ENCODE measurements around the gene ARID1A.

ARID1A gene

DNA sequence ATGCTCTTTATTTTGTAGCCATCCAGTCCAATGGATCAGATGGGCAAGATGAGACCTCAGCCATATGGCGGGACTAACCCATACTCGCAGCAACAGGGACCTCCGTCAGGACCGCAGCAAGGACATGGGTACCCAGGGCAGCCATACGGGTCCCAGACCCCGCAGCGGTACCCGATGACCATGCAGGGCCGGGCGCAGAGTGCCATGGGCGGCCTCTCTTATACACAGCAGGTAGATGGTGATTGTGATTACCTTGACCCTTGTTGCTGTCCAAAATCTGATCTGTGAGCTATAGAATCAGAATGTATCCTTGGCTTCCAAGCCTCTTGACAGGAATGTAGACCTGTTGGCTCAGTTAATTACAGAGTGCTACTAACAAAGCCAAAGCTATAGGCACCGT lies 33.8 kb downstream of the ARID1A start:
- DNase-seq: no peak

DNA sequence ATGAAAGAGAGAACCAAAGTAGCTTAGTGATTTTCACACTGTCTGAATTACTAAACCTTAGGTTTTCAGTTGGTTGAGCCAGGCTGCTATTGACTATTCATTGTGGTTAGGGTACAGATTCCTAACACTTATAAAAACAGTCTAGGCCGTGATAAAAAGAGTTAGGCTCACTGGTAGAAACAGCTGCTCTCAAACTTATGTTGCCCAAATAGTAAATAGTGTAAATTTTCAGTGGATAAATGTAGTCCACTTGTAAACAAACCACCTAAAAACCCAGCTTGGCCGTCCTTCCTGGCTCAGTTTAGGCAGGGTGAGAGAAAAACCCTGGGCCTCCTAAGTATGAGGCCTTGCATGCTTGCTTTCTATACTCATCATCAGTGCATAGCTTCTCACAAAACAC lies 34.9 kb downstream of the ARID1A start:
- DNase-seq: no peak

DNA sequence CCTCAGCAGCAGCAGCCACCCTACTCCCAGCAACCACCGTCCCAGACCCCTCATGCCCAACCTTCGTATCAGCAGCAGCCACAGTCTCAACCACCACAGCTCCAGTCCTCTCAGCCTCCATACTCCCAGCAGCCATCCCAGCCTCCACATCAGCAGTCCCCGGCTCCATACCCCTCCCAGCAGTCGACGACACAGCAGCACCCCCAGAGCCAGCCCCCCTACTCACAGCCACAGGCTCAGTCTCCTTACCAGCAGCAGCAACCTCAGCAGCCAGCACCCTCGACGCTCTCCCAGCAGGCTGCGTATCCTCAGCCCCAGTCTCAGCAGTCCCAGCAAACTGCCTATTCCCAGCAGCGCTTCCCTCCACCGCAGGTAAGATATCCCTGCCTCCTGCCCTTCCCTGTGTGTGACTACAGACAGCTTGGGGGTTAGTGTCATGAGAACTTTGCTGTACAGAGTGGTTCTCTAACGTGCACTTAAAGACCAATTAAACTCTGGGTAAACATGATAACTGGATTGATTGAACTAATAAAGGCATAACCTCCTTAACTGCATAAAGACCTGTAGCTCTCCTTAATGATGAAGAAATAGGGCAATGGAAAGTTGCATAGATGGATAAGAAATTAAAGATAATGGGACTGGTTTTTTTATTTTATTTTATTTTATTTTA lies 35.6 kb downstream of the ARID1A start:
- DNase-seq: no peak

DNA sequence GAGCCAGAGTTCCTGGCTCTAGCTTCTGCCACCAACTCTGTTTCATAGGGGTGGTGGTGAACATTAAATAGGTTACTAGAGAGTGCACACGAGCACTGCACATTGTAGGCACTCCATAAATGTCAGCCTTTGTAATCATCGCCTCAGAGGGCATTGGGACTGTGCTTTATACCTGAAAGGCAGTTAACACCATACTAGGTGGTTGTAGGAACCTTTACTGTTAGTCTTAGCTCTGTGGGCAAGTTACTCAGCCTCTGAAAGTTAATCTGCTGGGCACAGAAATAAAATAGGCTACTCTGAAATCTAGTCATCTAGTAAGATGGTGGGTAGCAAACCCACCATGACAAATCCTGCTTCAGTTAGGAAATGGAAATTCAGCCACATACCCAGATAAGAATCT lies 37.6 kb downstream of the ARID1A start:
- DNase-seq: no peak

DNA sequence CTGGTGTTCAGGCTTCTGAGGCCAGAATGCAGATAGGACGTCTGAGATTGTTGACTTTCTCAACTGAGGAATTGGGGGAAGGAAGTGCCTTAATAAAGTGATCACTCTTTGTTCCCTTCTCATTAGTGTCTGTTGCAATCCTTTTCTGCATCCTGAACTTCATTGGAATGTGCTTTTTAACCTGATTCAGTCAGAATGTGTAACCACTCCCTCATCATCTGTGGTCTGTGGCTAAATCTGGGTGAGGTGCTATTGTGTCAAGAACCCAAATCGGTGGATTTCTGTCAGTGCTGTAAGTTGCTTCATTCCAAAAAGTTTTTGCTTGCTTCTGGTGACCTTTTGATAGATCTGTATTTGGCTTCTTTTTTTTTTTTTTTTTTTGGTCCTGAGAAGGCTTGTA lies 38.2 kb downstream of the ARID1A start:
- DNase-seq: no peak

DNA sequence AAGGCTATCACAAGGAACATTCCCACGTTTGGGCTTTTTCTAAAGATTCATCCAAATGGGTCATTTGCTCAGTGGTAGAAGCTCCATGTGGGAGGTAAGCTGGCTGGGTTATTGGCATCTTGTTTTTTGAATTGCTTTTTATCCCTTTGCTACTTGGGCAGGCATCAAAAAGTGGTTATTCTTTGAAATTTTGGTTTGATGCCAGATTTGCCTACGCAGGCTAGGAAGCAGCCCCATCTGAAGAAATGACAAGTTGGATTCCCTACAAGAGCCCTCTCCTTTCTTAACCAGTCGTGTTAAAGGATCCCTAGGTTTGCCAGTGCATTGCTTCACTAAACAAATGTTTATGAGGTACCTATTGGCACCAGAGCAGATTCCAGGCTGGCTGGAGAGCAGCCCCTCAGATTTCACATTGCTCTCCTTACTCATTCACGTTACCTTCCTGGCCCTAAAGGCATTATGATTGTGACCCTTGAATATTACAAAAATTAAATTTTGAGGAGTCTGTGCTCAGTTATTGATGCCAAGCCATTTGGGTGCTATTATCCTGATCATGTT lies 38.8 kb downstream of the ARID1A start:
- no peak for DNase-seq

DNA sequence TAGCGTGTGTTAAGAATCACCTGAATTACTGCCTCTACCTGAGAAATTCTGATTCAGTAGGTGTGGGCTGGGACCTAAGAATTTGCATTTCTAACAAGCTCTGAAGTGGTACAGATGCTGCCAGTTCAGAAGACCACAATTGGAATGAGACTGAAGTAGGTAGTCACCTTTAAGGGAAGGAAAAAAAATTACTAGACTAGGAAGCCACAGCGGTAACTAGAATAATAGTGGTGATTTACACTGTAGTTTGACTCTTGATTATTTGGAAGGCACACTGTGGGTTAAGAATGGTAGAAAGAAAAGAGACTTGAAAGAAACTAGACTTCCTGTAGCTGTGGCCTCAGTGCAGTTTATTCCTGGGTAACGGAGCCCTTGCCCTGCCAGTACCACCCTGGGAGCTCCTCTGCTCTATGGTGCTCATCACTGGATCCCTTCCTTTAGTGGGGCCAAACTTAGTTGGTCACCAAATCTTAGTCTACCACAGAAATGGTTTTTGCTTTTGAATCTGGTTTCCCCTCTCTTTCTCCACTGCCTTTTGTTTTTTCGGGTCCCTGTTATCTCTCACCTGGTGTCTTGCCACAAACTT lies 43.6 kb downstream of the ARID1A start:
- no peak for DNase-seq

DNA sequence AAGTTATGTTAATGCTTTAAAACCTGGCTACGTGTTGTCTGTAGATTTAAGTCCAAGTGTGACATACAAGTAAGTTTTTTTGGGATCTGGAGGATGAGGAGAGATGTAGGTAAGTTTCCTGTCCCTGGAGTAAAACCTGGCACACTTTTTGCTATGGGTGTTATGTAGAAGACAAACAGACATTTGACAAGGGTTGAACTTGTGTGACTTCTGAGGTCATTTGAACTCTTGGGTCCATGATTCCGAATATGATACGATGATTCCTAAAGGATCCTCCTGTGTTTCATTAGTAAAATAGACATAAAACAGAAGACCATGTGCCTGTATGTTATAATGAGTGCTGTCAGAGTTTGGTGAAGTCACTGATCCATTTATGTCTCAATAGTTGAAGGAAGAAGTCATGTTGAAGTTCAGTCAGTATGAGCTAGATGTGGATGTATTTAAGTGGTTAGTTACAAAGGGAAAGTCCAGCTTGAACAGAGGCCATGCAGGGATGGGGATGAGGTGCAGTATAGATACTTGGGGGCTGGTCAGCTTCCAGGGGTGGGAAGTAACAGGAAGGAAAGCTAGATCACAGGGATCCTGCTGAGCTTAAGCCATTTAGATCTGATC lies 44.3 kb downstream of the ARID1A start:
- DNase-seq: no peak

DNA sequence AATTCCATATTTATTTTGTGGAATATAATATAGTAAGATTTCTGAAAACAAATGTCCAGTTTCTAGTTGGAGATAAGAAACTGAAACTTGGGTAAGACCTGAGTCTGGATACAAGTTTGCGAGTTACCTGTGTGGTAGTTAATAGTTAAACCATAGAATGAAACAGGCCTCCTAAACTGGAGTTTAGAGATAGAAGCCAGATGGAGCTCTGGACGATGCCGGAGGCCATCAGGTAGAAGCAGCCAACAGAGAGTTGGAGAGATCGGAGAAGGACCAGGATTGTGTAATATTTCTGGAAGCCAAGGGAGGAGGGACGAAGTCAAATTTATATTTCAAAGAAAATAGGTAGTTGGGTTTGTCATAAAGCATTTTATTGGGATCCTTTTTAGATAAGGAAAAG lies 45.1 kb downstream of the ARID1A start:
- no peak for DNase-seq

DNA sequence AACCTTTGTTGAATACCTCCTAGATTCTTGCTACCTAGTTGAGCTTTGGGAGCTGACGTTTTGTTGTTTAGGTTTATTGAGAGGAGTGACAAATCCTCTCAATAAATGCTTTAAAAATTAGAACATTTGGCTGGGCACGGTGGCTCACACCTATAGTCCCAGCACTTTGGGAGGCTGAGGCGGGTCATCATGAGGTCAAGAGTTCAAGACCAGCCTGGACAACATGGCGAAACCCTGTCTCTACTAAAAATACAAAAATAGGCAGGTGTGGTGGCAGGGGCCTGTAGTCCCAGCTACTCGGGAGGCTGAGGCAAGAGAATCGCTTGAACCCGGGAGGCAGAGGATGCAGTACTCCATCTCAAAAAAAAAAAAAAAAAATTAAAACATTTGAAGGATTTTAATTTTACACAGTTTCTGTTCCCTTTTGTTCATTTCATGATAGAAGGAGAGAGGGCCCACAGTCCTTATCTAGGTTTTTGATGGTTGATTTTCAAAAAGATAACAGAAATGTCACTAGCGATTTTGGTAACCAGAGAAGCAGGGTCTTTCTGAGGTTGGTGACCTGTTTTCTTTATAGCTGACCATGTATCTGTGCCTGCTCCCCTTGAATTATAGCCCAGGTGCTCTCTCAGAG lies 47.7 kb downstream of the ARID1A start:
- no peak for DNase-seq

DNA sequence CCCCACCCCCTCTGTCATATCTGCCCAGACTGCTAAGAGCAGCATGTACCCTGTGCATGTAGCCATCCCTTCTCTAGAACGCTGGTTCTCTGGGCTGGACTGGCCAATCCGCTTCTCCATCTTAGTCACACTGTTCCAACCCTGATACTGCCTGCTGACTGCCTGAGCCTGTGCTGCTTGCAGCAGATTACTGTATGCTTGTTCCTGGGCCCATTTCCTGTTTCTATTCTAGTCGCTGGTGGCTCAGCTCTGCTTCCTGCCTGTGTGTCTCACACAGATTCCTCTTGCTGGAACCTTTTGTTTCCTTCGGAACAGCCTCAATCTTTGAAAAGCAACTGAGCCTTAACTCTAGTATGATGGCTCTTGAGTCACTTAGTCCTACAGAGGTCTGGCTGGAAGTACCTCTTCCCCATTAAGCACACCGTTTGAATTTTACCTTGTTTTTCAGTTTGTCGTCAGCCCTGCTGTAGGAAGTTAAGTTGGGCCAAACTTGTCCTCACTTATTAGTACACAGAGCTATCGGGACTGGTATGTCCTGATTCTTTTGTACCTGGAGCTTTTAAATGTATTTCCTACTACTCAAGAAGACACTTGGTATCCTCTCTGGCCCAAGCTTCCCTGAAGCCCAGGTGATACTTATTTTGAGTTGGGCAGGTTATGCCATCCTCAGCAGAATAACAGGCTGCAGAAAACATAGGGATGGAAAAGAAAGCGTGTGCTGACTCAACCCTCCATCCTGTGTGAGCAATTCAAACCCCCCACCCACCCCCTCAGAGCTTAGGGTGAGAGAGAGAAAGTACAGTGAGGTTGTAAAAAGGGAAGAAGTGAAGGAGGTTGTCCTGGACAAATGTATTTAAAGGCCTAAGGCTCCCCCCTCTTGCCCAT lies 48.5 kb downstream of the ARID1A start:
- peak; percentile 51 for DNase-seq

DNA sequence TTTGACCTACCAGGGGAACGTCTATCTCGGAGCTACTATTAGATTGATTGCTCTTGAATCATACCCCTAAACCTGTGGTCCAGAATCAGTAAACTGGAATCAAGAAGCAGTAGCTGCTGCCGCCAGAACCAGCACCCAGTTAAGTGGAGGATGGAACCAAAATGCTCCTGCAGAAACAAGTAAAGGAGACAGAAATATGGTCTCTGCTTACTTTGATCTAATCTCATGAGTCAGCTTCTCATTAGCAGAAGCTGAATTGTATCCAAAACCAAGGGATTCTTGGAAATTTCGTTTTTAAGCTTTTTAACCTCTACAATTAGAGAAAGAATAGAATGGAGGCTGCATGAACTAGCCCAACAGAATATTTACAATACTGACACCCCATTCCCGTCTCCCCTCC lies 49.4 kb downstream of the ARID1A start:
- DNase-seq: no peak

DNA sequence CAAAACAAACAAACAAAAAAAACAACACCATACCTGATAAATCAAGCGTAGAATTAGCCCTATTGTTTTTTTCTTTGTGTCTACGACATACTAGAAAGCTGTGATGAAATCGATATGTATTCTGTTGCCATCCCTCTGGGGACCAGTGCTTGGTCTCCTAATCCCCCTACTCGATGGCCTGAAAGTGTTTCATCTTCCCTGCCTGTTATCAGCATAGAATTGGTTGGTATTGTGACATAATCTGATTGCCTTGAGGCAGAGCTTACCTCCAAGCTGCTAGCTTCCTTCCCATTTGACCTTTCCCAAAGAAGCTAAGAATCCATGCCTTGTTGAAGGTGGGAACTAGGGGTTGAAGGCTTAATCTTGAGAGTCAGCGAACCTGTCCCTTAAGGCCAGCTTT lies 51.2 kb downstream of the ARID1A start:
- DNase-seq: no peak

DNA sequence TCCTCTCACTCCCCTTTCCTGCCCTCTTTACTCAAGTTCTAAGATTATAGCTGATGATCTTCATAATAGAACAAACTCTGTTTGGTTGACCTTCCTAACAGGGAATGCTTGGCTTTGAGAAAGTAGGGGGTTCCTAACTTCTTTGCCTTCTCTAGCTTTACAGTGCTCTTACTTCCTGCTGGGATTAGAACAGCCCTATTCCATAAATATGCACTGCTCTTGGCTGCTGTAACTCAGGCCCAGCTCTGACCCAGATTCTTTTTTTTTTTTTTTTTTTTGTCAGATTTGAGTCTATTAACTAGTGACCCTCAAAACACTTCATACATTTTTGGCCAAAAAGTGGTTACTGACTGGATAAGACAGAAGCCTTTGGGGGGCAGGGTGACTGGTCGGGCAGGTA lies 52.5 kb downstream of the ARID1A start:
- no peak for DNase-seq

DNA sequence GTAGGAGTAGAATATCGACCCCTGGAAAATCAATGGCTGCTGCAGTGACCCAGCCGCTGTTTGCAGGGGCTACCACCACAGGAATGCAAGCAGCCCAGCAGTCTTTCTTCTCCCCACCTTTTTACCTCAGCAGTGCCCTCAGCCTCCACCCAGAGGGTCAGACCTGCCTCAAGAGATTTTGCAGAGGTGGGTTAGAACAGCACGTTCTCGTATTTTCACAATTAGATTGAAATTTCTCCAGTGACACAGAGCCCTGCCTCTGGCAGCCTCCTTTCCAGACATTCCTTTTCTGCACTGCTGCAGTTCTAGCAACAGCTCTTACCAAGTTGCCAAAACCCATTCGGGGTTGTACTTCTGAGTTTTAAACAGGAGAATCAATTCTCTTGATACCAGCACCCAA lies 53.6 kb downstream of the ARID1A start:
- DNase-seq: no peak

DNA sequence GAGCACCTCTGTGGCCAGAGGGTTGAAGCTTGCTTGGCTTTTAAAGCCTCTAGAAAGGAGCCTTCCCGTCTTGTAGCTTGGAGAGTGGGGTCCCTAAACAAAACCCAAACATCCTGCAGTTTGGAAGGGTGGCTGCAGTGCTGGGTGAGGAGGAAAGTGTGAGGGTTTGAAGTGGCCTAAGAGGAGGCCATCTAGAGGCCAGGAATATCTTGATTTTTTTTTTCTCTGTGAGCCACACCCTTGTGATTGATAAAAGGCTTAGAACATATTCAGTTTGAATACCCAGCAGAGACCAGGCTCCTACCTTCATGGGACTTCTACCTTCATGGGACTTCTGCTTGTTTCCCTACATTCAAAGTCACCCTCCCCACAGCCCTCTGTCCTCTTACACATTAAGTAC lies 54.6 kb downstream of the ARID1A start:
- no peak for DNase-seq

DNA sequence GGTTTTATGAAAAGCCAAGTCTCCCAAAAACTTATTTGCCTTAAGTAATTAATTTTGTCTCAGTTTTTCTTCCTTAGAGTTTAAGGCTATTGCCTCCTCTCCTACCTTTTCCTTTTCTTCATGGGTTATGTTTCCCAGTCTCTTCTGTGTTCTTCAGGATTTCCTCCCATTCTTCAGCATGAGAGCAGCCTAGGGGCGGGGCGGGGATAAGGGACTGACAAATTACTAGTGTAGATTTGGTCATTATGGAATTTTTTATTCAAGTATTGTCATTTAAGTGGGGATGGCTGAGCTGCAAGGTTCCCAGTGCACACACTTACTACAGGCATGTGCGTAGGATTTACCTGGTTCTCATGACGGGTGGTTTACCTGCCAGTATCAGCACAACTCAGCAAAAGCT lies 56.7 kb downstream of the ARID1A start:
- DNase-seq: no peak

DNA sequence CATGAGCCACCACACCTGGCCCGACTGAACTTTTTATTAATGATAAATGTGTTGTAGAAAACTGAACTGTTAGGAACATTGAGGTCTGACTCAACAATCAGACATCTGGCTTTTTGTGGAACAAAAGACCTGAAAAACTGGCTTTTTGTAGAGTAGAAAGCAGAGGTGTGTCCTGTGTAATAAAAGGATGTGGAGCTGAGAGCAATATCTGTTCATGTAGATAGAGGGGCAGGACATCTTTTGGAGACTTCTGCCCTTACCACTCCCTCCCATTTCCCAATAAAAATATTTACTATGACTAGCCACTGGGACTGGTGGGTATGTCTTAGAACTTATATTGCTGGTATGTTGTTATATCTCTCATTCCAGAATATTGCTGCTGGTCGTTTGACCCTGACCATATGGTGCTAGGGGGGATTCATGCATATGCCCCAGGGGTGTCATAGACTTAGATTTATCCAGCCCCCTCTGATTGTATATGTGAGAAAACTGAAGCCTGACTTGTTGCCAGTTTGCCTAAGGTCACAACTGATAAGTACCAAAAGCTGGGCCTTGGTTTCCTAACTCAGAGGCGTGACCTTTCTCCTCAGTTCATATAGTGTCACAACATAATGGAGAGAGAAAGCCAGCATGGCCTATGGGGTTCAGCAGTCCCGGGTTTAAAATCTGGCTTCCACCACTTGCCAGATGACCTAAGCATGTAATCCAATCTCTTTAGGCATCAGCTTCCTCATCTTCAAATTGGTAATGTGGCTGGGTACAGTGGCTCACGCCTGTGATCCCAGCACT lies 58.5 kb downstream of the ARID1A start:
- DNase-seq: no peak

DNA sequence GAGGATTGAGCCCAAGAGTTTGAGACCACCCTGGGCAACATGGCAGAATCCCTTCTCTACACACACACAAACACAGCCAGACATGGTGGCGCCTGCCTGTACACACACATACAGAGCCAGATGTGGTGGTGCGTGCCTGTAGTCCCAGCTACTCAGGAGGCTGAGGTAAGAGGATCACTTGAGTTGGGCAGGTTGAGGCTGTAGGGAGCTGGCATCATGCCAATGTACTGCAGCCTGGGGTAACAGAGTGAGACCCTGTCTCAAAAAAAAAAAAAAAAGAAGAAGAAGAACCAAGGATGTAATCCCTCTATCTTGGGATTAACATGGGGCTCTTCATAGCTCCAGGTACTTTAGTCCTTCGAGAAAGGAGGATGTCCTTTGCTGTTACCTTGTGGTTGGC lies 62.5 kb downstream of the ARID1A start:
- DNase-seq: no peak

DNA sequence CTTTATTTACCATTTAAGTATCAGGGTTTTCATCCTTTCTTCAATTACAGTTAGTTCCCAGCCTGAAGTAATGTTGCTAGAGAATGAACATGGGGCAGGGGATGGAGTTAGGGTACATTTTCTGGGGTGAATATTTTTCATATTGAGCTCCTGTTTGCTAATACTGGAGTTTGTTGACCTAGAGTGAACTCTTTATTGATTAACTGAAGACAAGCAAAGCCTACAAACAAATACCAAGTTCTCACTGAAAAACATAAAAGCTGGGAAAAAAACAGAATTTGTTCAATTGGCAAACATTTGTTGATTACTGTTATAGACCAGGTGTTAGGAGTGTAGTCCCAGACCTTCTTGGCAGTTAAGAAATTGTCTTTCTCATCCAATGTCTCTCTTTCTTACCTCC lies 63.7 kb downstream of the ARID1A start:
- no peak for DNase-seq

DNA sequence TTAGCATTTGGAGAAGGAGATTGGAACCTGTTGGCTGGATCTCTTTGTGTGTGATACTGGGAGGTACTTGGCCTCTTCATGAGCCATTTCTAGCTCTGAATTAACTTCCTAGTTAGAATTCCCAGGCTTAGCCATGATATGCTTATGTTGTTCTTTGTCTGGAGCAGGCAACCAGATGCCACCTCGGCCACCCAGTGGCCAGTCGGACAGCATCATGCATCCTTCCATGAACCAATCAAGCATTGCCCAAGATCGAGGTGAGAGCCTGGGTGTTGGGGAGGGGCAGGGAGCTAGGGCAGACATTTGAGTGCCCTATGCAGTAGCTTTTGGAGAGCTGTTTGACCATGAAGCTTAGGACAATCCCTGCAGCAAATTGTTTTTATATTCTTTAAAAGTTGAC lies 65.4 kb downstream of the ARID1A start:
- DNase-seq: no peak

DNA sequence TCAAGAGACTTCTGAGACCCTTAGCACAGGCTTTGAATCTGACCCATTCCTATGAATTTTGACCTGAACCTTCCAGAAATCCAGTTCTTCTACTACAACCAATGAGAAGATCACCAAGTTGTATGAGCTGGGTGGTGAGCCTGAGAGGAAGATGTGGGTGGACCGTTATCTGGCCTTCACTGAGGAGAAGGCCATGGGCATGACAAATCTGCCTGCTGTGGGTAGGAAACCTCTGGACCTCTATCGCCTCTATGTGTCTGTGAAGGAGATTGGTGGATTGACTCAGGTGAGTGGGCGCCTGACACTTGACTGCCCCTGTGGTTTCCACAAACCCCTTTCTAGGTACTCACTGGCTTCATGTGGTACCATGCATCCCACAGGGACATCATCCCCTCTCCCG lies 71.9 kb downstream of the ARID1A start:
- DNase-seq: no peak

All from left hindlimb (tissue), 1 donor.